Measurements from ENCODE around the gene ARFIP2.

Gene ARFIP2

DNA sequence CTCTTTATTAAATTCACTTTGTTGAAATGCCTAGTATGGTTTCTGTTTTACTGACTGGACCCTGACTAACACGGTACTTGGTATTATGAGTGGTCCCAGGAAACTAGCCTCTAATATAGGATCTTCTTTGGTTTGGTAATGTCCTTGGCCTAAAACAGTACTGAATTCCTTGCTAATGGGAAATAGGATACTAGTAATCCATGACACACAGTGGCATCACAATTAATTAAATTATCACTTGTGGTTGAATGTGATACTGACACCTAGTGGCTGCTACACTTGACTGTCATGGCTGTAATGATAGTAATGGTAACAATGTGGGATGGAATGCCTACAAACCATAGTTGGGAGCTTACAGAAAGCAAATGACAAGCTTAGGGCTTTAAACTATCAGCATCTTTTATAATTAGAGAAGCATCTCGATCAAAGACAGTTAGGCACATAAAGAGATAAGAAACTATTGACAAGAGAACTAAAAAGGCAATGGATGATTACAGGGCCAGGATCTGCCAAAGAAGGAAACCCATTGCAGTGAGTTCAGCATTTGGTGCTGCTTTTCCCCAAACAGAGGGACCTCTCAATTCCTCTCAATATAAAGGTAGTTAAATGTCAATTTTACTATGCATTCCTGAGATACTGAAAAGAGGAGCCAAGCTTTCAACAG lies 24.6 kb upstream of the ARFIP2 start:
- TF ChIP-seq TEAD4 (IDR thresholded peaks at IDR 0.05) (no peak), RAD21 (IDR thresholded peaks at IDR 0.05; ENCODE audit: low read depth) (peak; percentile 59)

DNA sequence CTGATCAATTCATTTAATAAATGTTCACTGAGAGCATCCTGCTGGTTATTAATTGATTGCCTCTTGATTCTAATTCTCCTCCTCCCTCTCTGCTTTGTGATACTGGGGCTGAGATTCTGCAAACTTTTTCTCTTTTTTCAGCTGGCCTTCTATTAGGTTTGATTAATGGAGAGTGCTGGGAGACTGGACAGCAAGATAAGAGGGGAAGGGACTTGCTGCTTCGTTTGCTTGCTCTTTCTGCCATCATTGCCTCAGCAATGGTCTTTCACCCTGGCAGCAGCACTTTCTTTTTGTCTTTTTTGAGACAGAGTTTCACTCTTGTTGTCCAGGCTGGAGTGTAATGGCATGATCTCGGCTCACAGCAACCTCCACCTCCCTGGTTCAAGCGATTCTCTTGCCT lies 23.0 kb upstream of the ARFIP2 start:
- TF ChIP-seq FOXM1 (IDR thresholded peaks at IDR 0.05; ENCODE audit: borderline replicate concordance, low read depth) (no peak), TAF1 (IDR thresholded peaks at IDR 0.05; ENCODE audit: low read depth) (no peak), TEAD4 (IDR thresholded peaks at IDR 0.05) (no peak), CEBPB (IDR thresholded peaks at IDR 0.05) (no peak), RAD21 (IDR thresholded peaks at IDR 0.05; ENCODE audit: low read depth) (no peak), TCF12 (IDR thresholded peaks at IDR 0.05; ENCODE audit: low read depth) (no peak), EP300 (IDR thresholded peaks at IDR 0.05; ENCODE audit: borderline replicate concordance) (no peak), CREB1 (IDR thresholded peaks at IDR 0.05; ENCODE audit: low read depth) (no peak), EGR1 (IDR thresholded peaks at IDR 0.05) (no peak), YY1 (IDR thresholded peaks at IDR 0.05; ENCODE audit: low read depth) (no peak), ZBTB7A (IDR thresholded peaks at IDR 0.05; ENCODE audit: low read depth) (no peak), NFIC (IDR thresholded peaks at IDR 0.05) (no peak)
- TF ChIP-seq, protein P1, sequence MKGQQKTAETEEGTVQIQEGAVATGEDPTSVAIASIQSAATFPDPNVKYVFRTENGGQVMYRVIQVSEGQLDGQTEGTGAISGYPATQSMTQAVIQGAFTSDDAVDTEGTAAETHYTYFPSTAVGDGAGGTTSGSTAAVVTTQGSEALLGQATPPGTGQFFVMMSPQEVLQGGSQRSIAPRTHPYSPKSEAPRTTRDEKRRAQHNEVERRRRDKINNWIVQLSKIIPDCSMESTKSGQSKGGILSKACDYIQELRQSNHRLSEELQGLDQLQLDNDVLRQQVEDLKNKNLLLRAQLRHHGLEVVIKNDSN (IDR thresholded peaks at IDR 0.05): no peak
- TF ChIP-seq, protein P2, sequence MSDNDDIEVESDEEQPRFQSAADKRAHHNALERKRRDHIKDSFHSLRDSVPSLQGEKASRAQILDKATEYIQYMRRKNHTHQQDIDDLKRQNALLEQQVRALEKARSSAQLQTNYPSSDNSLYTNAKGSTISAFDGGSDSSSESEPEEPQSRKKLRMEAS (IDR thresholded peaks at IDR 0.05): no peak
- TF ChIP-seq, protein P3, sequence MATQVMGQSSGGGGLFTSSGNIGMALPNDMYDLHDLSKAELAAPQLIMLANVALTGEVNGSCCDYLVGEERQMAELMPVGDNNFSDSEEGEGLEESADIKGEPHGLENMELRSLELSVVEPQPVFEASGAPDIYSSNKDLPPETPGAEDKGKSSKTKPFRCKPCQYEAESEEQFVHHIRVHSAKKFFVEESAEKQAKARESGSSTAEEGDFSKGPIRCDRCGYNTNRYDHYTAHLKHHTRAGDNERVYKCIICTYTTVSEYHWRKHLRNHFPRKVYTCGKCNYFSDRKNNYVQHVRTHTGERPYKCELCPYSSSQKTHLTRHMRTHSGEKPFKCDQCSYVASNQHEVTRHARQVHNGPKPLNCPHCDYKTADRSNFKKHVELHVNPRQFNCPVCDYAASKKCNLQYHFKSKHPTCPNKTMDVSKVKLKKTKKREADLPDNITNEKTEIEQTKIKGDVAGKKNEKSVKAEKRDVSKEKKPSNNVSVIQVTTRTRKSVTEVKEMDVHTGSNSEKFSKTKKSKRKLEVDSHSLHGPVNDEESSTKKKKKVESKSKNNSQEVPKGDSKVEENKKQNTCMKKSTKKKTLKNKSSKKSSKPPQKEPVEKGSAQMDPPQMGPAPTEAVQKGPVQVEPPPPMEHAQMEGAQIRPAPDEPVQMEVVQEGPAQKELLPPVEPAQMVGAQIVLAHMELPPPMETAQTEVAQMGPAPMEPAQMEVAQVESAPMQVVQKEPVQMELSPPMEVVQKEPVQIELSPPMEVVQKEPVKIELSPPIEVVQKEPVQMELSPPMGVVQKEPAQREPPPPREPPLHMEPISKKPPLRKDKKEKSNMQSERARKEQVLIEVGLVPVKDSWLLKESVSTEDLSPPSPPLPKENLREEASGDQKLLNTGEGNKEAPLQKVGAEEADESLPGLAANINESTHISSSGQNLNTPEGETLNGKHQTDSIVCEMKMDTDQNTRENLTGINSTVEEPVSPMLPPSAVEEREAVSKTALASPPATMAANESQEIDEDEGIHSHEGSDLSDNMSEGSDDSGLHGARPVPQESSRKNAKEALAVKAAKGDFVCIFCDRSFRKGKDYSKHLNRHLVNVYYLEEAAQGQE (IDR thresholded peaks at IDR 0.05; ENCODE audit: low read depth): no peak

DNA sequence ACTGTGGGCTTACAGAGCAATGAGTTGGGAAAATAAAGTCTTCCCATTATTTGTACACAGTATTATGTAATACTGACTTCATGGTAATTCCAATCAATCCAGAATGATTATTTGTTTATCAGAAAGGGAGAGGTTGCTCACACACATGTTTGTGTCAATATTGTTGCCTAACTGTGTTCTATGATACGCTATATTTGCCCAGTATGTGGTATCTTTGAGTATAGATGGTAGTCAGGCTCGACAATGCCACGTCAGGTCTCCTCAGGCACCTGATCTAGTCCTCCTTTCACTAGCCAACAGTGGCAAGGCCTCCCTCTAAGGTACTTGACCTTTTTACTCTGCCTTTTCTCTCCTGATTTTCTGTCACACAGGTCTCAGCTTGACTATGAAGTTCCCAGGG lies 21.3 kb upstream of the ARFIP2 start:
- TF ChIP-seq EP300 (IDR thresholded peaks at IDR 0.05; ENCODE audit: borderline replicate concordance) (no peak), CEBPB (IDR thresholded peaks at IDR 0.05) (no peak), CREB1 (IDR thresholded peaks at IDR 0.05; ENCODE audit: low read depth) (no peak), TAF1 (IDR thresholded peaks at IDR 0.05; ENCODE audit: low read depth) (no peak)

DNA sequence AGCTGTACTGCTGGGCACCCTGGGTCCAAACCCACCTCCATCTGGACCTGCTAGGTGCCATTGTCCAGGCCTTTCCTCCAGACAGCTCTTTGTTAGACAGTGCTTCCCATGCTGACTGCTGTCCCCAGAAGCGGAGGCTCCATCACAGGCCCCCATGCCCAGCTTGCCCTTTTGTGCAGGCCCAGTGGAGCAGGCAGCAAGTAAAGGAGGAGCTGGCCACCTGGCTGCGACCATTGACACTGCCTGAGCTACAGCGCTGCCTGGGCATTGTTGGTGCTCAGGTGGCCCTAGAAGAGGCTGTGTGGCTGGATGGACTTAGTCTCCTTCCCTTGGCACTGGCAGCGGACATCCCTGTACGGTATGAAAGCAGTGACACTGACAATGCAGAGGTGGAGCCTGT lies 17.4 kb upstream of the ARFIP2 start:
- TF ChIP-seq FOXM1 (IDR thresholded peaks at IDR 0.05; ENCODE audit: borderline replicate concordance, low read depth) (no peak), YY1 (IDR thresholded peaks at IDR 0.05; ENCODE audit: low read depth) (no peak), TAF1 (IDR thresholded peaks at IDR 0.05; ENCODE audit: low read depth) (no peak), TCF12 (IDR thresholded peaks at IDR 0.05; ENCODE audit: low read depth) (no peak)
- TF ChIP-seq, protein P2 (IDR thresholded peaks at IDR 0.05): no peak

DNA sequence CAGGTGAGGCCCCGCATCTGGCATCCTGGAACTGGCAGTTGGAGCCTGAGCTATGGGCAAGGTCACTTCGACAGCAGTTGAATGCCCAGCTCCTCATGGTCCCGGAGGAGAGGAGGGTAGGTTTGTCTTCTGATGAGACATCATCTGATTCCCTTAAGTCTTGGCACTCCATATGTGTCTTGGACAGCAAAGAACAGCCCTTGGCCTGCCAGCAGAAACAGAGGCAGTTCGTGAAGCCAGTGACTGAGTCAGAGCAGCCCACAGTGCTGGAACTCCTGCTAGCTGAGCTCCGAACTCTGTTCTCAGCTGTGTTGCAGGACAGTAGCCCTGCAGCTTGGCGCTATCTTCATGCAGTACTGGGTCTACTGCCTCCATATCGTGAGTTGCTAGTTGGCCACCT lies 17.0 kb upstream of the ARFIP2 start:
- TF ChIP-seq, protein P3 (IDR thresholded peaks at IDR 0.05; ENCODE audit: low read depth): no peak
- TF ChIP-seq FOXM1 (IDR thresholded peaks at IDR 0.05; ENCODE audit: borderline replicate concordance, low read depth) (no peak), EP300 (IDR thresholded peaks at IDR 0.05; ENCODE audit: borderline replicate concordance) (no peak), TCF12 (IDR thresholded peaks at IDR 0.05; ENCODE audit: low read depth) (no peak), NFIC (IDR thresholded peaks at IDR 0.05) (no peak), RAD21 (IDR thresholded peaks at IDR 0.05; ENCODE audit: low read depth) (no peak), TAF1 (IDR thresholded peaks at IDR 0.05; ENCODE audit: low read depth) (no peak), ZBTB7A (IDR thresholded peaks at IDR 0.05; ENCODE audit: low read depth) (no peak), CREB1 (IDR thresholded peaks at IDR 0.05; ENCODE audit: low read depth) (no peak)
- TF ChIP-seq, protein P2 (IDR thresholded peaks at IDR 0.05): no peak

DNA sequence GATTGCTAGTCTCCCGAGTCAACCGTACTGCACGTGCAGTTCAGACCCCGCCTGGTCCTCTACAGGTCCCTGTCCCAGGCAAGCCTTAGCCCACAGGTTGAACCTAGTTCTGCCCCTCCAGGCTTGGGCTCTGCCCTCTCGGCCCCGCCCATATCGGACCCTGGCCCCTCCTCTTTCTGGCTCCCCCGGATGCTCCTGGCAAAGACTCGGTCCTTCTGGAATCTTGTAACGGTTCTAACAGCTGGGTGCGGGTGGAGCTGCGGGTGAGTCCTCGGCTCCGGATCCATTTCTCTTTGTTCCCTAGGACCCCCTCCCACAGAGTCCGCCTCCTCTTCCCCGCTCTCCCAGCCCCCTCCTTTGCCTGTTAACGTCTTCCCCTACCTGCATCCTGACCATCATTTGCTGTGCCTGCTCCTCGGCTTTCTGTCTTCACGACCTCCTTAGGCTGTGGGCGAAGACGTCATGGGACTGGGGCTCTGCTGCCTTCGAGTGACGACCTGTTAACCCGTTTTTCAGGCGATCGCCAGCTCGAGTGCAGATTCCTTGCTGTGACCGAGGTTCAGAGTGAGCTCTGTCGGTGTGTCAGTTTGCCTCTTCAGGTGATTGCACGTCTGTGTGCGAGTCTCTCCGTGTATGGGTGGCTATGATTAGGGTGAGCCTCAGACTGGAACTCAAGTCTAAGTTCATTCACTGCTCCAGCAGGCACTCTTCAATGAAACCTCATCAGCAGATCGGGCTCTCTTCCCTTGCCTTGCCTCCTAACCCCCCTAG lies 16.1 kb upstream of the ARFIP2 start, which contains the start of gene DNHD1:
DNHD1 (plus strand) TSS at position 212 of the 771 bp plus-strand sequence. CDS start 936 bp downstream, outside the sequence.
- TF ChIP-seq FOXM1 (IDR thresholded peaks at IDR 0.05; ENCODE audit: borderline replicate concordance, low read depth): no peak
- TF ChIP-seq, protein P2 (IDR thresholded peaks at IDR 0.05): no peak
- no peak for TF ChIP-seq RAD21 (IDR thresholded peaks at IDR 0.05; ENCODE audit: low read depth)
- no peak for TF ChIP-seq NFIC (IDR thresholded peaks at IDR 0.05)
- TF ChIP-seq, protein P1 (IDR thresholded peaks at IDR 0.05): no peak
- TF ChIP-seq TAF1 (IDR thresholded peaks at IDR 0.05; ENCODE audit: low read depth): no peak
- TF ChIP-seq, protein P3 (IDR thresholded peaks at IDR 0.05; ENCODE audit: low read depth): no peak
- TF ChIP-seq TCF12 (IDR thresholded peaks at IDR 0.05; ENCODE audit: low read depth): no peak
- TF ChIP-seq TEAD4 (IDR thresholded peaks at IDR 0.05): no peak
- TF ChIP-seq CEBPB (IDR thresholded peaks at IDR 0.05): no peak
- no peak for TF ChIP-seq ZBTB7A (IDR thresholded peaks at IDR 0.05; ENCODE audit: low read depth)
- no peak for TF ChIP-seq EP300 (IDR thresholded peaks at IDR 0.05; ENCODE audit: borderline replicate concordance)
- no peak for TF ChIP-seq YY1 (IDR thresholded peaks at IDR 0.05; ENCODE audit: low read depth)
- no peak for TF ChIP-seq EGR1 (IDR thresholded peaks at IDR 0.05)
